OCI-LY1 (cell line): ENCODE data around the gene RPL5.

Experiments
- EZH2 ChIP-seq: fragments of 200-600 bp; sonication (generic), shearing (Covaris generic); IDR thresholded peaks from 2 replicates; pipeline ENCODE4 v1.8.0; 2017; ENCODE audit warnings: borderline replicate concordance, mixed run types, mild to moderate bottlenecking, antibody characterized with exemption, low read length, moderate library complexity, mixed read lengths
- TF ChIP-seq, protein P1 (sequence below): fragments of 200-600 bp; sonication (generic), shearing (Covaris generic); IDR thresholded peaks from 2 replicates; pipeline ENCODE4 v1.5.1; 2017; ENCODE audit warnings: mild to moderate bottlenecking, antibody characterized with exemption, low read length, moderate library complexity, mixed read lengths

DNA sequence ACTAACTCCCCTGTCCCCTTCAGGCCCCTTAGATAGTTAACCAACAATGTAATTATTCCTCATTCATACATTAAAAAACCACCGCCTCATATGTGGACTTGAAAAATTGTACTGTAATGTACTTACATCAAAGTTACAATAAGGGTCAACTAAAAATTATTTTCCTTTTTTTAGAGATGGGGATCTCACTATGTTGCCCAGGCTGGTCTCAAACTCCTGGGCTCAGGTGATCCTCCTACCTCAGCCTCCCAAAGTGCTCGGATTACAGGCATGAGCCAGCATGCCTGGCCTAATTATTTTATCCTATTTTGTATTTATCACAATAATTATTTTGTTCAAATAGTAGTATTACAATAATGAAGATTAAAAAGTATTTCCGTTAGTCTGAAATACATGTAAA is 12.6 kb downstream of the RPL5 start:
- TF ChIP-seq, protein P1, sequence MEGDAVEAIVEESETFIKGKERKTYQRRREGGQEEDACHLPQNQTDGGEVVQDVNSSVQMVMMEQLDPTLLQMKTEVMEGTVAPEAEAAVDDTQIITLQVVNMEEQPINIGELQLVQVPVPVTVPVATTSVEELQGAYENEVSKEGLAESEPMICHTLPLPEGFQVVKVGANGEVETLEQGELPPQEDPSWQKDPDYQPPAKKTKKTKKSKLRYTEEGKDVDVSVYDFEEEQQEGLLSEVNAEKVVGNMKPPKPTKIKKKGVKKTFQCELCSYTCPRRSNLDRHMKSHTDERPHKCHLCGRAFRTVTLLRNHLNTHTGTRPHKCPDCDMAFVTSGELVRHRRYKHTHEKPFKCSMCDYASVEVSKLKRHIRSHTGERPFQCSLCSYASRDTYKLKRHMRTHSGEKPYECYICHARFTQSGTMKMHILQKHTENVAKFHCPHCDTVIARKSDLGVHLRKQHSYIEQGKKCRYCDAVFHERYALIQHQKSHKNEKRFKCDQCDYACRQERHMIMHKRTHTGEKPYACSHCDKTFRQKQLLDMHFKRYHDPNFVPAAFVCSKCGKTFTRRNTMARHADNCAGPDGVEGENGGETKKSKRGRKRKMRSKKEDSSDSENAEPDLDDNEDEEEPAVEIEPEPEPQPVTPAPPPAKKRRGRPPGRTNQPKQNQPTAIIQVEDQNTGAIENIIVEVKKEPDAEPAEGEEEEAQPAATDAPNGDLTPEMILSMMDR = no peak
- TF ChIP-seq EZH2 = no peak
